ENCODE results near the gene ZDHHC18. TPM values are rescaled to one million over a fixed set of nuclear protein-coding genes. Genes with fewer than 3 reads are reported as not detected.

Gene ZDHHC18
- total RNA-seq, 1 donor from 2014 or later = 10.3 TPM

- no peak for DNase-seq (ENCODE audit: low spot score)
- ATAC-seq = peak; percentile 46
Observed at GRCh38 chr1:26890467-26890796, 63.9 kb downstream of the ZDHHC18 start.

- ATAC-seq (no peak), DNase-seq (ENCODE audit: low spot score) (no peak)
Observed at GRCh38 chr1:26894263-26894662, 67.8 kb downstream of the ZDHHC18 start.

GRCh38 chr1:26897351-26897750 is 70.9 kb downstream of the ZDHHC18 start:
- DNase-seq (ENCODE audit: low spot score) (no peak), ATAC-seq (no peak)

DNA sequence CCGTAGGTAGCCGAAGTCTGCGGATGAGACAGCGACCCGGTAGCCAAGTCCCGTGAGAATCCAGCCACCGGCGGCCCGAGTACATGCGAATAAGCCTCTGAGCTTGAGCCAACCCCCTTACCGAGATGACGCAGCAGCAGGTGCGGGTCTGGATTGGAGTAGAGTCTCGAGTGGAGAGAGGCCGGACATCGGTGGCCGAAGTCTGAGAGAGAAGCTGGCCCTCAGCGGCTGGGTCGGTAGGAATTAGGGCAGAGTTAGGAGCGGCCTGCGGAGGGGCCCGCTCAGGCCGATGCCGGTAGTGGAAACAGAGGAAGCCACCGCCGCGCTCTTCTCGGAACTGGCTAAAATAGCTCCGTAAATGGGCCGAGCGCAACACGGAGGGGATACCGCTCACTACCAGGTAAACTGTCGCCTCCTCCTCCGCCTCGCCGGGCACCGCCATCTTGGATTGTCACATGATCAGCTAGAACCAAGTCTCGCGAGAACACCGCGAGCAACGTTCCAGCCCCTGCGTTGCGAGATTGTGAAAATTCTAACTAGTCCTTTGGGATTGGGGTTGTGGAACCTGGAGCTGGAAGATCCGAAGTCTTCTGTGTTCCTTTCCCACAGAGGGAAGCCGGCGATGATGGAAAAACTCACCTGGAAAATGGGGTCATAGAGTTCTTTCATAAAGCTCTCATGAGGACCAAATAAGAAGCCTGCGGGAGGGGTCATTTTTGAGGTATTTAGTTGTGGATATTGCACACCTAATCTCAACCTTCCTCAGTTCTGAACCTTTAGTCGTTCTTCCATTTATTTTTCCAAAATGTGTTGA is 73.7 kb downstream of the ZDHHC18 start, which contains the start of gene GPATCH3:
Gene GPATCH3, minus strand, starts transcription at position 467 of the 814 bp plus-strand sequence. Its CDS starts 25 bp downstream, at position 442.
- ATAC-seq = peak; percentile 84
- peak; percentile 91 for DNase-seq (ENCODE audit: low spot score)

GRCh38 chr1:26900815-26901511 is 74.5 kb downstream of the ZDHHC18 start:
- ATAC-seq (no peak), DNase-seq (ENCODE audit: low spot score) (no peak)

Other genes starting within 250 kb of the ZDHHC18 start
- 27.0 TPM for gene ARID1A, start 130.7 kb upstream of the ZDHHC18 start, total RNA-seq
- gene PIGV, start 38.7 kb upstream of the ZDHHC18 start, total RNA-seq = 30.8 TPM
- gene SFN, start 36.5 kb downstream of the ZDHHC18 start, total RNA-seq = 0.40 TPM
- gene GPN2, start 63.6 kb downstream of the ZDHHC18 start, total RNA-seq = 15.9 TPM
- 7.1 TPM for gene GPATCH3, start 73.8 kb downstream of the ZDHHC18 start, total RNA-seq
- 79.2 TPM for gene NR0B2, start 87.3 kb downstream of the ZDHHC18 start, total RNA-seq
- 43.2 TPM for gene NUDC, start 95.1 kb downstream of the ZDHHC18 start, total RNA-seq
- 2.9 TPM for gene KDF1, start 133.8 kb downstream of the ZDHHC18 start, total RNA-seq
- gene TRNP1, start 167.0 kb downstream of the ZDHHC18 start, total RNA-seq = 2.8 TPM
- gene TENT5B, start 186.2 kb downstream of the ZDHHC18 start, total RNA-seq = 0.13 TPM